HepG2 (cell line): ENCODE measurements around the gene DRC3. TPM values are rescaled to one million over a fixed set of nuclear protein-coding genes. Genes with fewer than 3 reads are reported as not detected.

ENCODE experiments used
- ATAC-seq: fragments of 200-7000 bp; cut with Tn5 transposase; 3 replicates; pipeline ENCODE4 v1.9.1; 2020; ENCODE audit warnings: mild to moderate bottlenecking, moderate library complexity
- BruUV-seq: library from RNA; stranded (reverse); fragments of 400-500 nt; replicated peaks from 2 replicates; lab custom pipeline; 2021; lab: Mats Ljungman, UMichigan
- CTCF ChIA-PET: fragments of 300-600 bp; formaldehyde crosslinking; extraction: SDS; loops from one replicate; lab custom pipeline; 2021; ENCODE audit warnings: low total read pairs, inconsistent platforms, low intra/inter-chr PET ratio; lab: Yijun Ruan, JAX
- POLR2A ChIA-PET: fragments of 350-600 bp; sonication (Branson Sonifier 250); formaldehyde crosslinking; loops from one replicate; lab custom pipeline; 2020; ENCODE audit warnings: antibody characterized with exemption, inconsistent platforms; lab: Yijun Ruan, JAX
- DNase-seq: peaks from one replicate; pipeline ENCODE4 v3.0.0-alpha.2; 2015; ENCODE audit warnings: low spot score
- FAIRE-seq: peaks from 3 replicates; lab custom pipeline; 2011; peaks lifted over from hg19 to GRCh38; lab: Jason Lieb, UNC
- H2AFZ ChIP-seq: one replicate; pipeline ENCODE4 v1.6.1; 2011; ENCODE audit warnings: low read length, inconsistent platforms
- H3K27ac ChIP-seq: fragments of 300-600 bp; 3 replicates; pipeline ENCODE4 v1.8.0; 2011; ENCODE audit warnings: mixed run types, mild to moderate bottlenecking, mixed read lengths, low read length, inconsistent platforms; ENCODE audit not compliant: insufficient read depth; ENCODE audit errors: extremely low read length
- H3K27me3 ChIP-seq, 2 experiments: fragments of 200-600 bp in 1 of 2; 2 replicates in 1 of 2; 3 replicates in 1 of 2; pipeline versions ENCODE4 v1.6.0 to v1.8.0; 2011; ENCODE audit warnings: low read length in 2 of 2, mild to moderate bottlenecking in 2 of 2, moderate library complexity in 2 of 2, inconsistent platforms in 1 of 2; ENCODE audit not compliant: insufficient read depth in 2 of 2, control insufficient read depth in 1 of 2
- H3K36me3 ChIP-seq, 2 experiments: fragments of 200-600 bp in 1 of 2; replicated peaks in 1 of 2; 2 replicates in 1 of 2; 3 replicates in 1 of 2; pipeline versions ENCODE4 v1.5.1 to v1.8.0; 2011; ENCODE audit warnings: low read length in 2 of 2, inconsistent platforms in 1 of 2; ENCODE audit not compliant: insufficient read depth in 2 of 2, control insufficient read depth in 1 of 2
- H3K4me1 ChIP-seq: 2 replicates; pipeline ENCODE4 v1.5.1; 2012; ENCODE audit warnings: low read length, inconsistent platforms; ENCODE audit not compliant: insufficient read depth
- H3K4me2 ChIP-seq: 2 replicates; pipeline ENCODE4 v1.6.0; 2011; ENCODE audit warnings: low read depth, low read length, inconsistent platforms
- H3K4me3 ChIP-seq, 3 experiments: fragments of 200-600 bp in 1 of 3; sonication (generic), shearing (Covaris generic) in 1 of 3; replicated peaks in 1 of 3; 2 replicates each; pipeline ENCODE4 v1.5.1; 2011 to 2016; ENCODE audit warnings: low read length in 3 of 3, inconsistent platforms in 2 of 3, low read depth in 2 of 3, mild to moderate bottlenecking in 2 of 3, control low read depth in 1 of 3, mixed read lengths in 1 of 3; ENCODE audit not compliant: insufficient read depth in 1 of 3
- H3K79me2 ChIP-seq: one replicate; pipeline ENCODE4 v1.6.1; 2011; ENCODE audit warnings: low read length, inconsistent platforms; ENCODE audit not compliant: insufficient read depth
- H3K9ac ChIP-seq: 2 replicates; pipeline ENCODE4 v1.6.0; 2011; ENCODE audit warnings: mild to moderate bottlenecking, low read depth, low read length, inconsistent platforms; ENCODE audit not compliant: insufficient read depth
- H3K9me3 ChIP-seq: 2 replicates; pipeline ENCODE4 v1.5.1; 2012; ENCODE audit warnings: mild to moderate bottlenecking, low read length
- H4K20me1 ChIP-seq: 2 replicates; pipeline ENCODE4 v1.6.0; 2011; ENCODE audit warnings: inconsistent platforms, mild to moderate bottlenecking, low read length, moderate library complexity; ENCODE audit not compliant: insufficient read depth
- ARNT ChIP-seq: fragments of 450-650 bp; IDR thresholded peaks from 2 replicates; pipeline ENCODE4 v1.6.1; 2017
- ASH2L ChIP-seq: fragments of 300-600, 200-600 bp; sonication (generic); IDR thresholded peaks from 2 replicates; pipeline ENCODE4 v1.7.0; 2017; ENCODE audit warnings: low read depth, mild to moderate bottlenecking, moderate library complexity, mixed read lengths, low read length; ENCODE audit not compliant: insufficient read length
- ATAD3A ChIP-seq: sonication (generic); formaldehyde crosslinking; IDR thresholded peaks from 2 replicates; pipeline ENCODE4 v1.4.0; 2020; ENCODE audit warnings: missing genetic modification reagents
- CHCHD3 ChIP-seq: sonication (generic); formaldehyde crosslinking; IDR thresholded peaks from 2 replicates; pipeline ENCODE4 v1.8.0; 2022; ENCODE audit warnings: mild to moderate bottlenecking, missing genetic modification reagents, moderate library complexity
- ETV5 ChIP-seq: IDR thresholded peaks from 2 replicates; pipeline ENCODE4 v1.6.1; 2018; ENCODE audit warnings: missing biosample characterization, missing genetic modification reagents, inconsistent platforms, borderline replicate concordance
- GZF1 ChIP-seq: sonication (generic); formaldehyde crosslinking; IDR thresholded peaks from 2 replicates; pipeline ENCODE4 v1.5.1; 2020; ENCODE audit warnings: mild to moderate bottlenecking, missing genetic modification reagents
- HMG20B ChIP-seq: conservative IDR thresholded peaks from 2 replicates; pipeline ENCODE4 v1.6.1; 2016; ENCODE audit warnings: missing genetic modification reagents, missing compliant biosample characterization
- MAFF ChIP-seq: IDR thresholded peaks from 2 replicates; pipeline ENCODE4 v1.6.1; 2011; ENCODE audit warnings: low read depth, low read length, improper control_type of control experiment
- MAFG ChIP-seq: sonication (generic); formaldehyde crosslinking; IDR thresholded peaks from 2 replicates; pipeline ENCODE4 v1.5.1; 2020; ENCODE audit warnings: mild to moderate bottlenecking, missing genetic modification reagents
- NAIF1 ChIP-seq: sonication (generic); formaldehyde crosslinking; IDR thresholded peaks from 2 replicates; pipeline ENCODE4 v1.5.0; 2020; ENCODE audit warnings: mild to moderate bottlenecking, missing genetic modification reagents, borderline replicate concordance
- NFKBIZ ChIP-seq: IDR thresholded peaks from 2 replicates; pipeline ENCODE4 v1.6.1; 2018; ENCODE audit warnings: missing genetic modification reagents, missing compliant biosample characterization
- ZNF260 ChIP-seq: sonication (generic); formaldehyde crosslinking; IDR thresholded peaks from 2 replicates; pipeline ENCODE4 v1.4.0; 2020; ENCODE audit warnings: missing genetic modification reagents, low read depth, mild to moderate bottlenecking, borderline replicate concordance
- ZNF383 ChIP-seq: sonication (generic); formaldehyde crosslinking; IDR thresholded peaks from 2 replicates; pipeline ENCODE4 v1.4.0; 2020; ENCODE audit warnings: missing genetic modification reagents, mild to moderate bottlenecking, borderline replicate concordance
- ZNF496 ChIP-seq: sonication (generic); formaldehyde crosslinking; IDR thresholded peaks from 2 replicates; pipeline ENCODE4 v1.8.1; 2023; ENCODE audit warnings: mild to moderate bottlenecking, moderate library complexity, missing genetic modification reagents; ENCODE audit not compliant: insufficient replicate concordance
- ZNF788 ChIP-seq: sonication (generic); formaldehyde crosslinking; IDR thresholded peaks from 2 replicates; pipeline ENCODE4 v1.5.0; 2020; ENCODE audit warnings: mild to moderate bottlenecking, missing genetic modification reagents, borderline replicate concordance
- WGBS: methylation state at CpG from one replicate; pipeline ENCODE4 v1.1.6; 2017; ENCODE audit warnings: low lambda C conversion rate; 5-methylcytosine and 5-hydroxymethylcytosine counted together
- in situ Hi-C: cut with HindIII; loops from 2 replicates; pipeline ENCODE4 v1.10.0; 2017; ENCODE audit warnings: low pct_unique_long_range_greater_than_20kb; ENCODE audit not compliant: extremely low pct_ligation_motif_present
- intact Hi-C: fragments of 100-400 bp; cut with micrococcal nuclease; formaldehyde crosslinking; loops from one replicate; pipeline ENCODE4 v1.10.0; 2022; ENCODE audit not compliant: unreplicated experiment
- polyA plus RNA-seq, 8 experiments: library from polyadenylated mRNA; depleted of rRNA in 3 of 8; stranded (reverse) in 7 of 8; unstranded in 1 of 8; fragments of >200 nt; fragmentation: Illumina TruSeq in 4 of 8; extraction: Trizol in 4 of 8; gene quantifications; 2 replicates each; pipeline versions ENCODE4 v1.2.1 to v1.2.3, GENCODE V29; 2011 to 2016; ENCODE audit warnings: low read depth in 4 of 8, missing spikeins in 1 of 8, mixed read lengths in 1 of 8; ENCODE audit not compliant: insufficient read depth in 1 of 8
- total RNA-seq, 5 experiments: library from RNA; depleted of rRNA; stranded (reverse); fragments of >200 nt; fragmentation: Illumina TruSeq; extraction: Trizol; gene quantifications; 2 replicates each; pipeline ENCODE4 v1.2.3, GENCODE V29; 2016; ENCODE audit warnings: low read depth in 1 of 5
- TF ChIP-seq, protein P1 (sequence below): sonication (generic); formaldehyde crosslinking; IDR thresholded peaks from 2 replicates; pipeline ENCODE4 v1.4.0; 2020; ENCODE audit warnings: missing genetic modification reagents
- TF ChIP-seq, protein P2 (sequence below): IDR thresholded peaks from 2 replicates; pipeline ENCODE4 v1.6.1; 2016; ENCODE audit warnings: missing genetic modification reagents, missing compliant biosample characterization
- TF ChIP-seq, protein P3 (sequence below): sonication (generic); formaldehyde crosslinking; IDR thresholded peaks from 2 replicates; pipeline ENCODE4 v1.4.0; 2020; ENCODE audit warnings: missing genetic modification reagents

DRC3 gene
- total and polyA plus RNA-seq, 2 of the 13 experiments (the other 11 are each of a cell fraction or from before 2014, with no cell fraction given), result 0.53 to 0.87 TPM

DNA sequence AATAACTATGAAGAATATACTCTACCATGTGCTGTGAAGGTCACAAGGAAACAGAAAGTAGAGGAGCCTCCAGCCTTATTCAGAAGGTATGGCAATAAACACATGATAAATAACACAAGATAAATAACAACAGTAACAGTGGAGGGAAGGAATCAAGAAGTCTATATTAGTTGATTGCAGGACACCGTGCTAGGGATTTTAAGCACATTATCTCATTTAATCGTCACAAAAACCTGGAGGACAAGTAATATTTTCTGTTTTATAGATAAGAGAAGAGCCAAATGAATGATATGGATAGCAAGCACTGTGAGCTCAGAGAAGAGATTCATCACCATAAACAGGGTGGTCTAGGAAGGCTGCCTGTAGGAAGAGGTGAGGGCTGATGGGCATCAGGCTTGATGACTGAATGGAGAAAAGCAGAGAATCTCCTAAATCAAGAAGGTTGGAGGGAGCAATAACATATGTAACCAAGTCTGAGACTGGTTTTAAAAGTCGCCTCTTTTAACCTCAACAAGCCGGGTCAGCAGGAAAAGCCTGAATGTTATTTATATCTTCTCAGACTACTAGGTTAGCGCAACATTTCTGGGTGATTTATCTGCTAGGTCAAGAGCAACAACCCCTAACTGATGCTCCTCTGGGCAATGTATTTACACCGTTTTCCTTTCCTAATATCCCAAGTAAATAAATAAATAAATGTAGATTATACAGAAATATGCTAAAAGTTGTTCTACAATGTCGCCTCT is 8.8 kb upstream of the DRC3 start:
- H3K4me2 ChIP-seq, result no peak overlapping the region
- intact Hi-C loops (no loop called here), in situ Hi-C loops (no loop called here)
- H3K79me2 ChIP-seq, result no peaks in the 10 kb centered on the region
- ATAC-seq, result no peak
- H3K9ac ChIP-seq, result no peak overlapping the region
- no peaks in the 10 kb centered on the region for H4K20me1 ChIP-seq
- ChIA-PET POLR2A (no interaction called here), CTCF (no interaction called here)
- FAIRE-seq, result no peak
- TF ChIP-seq MAFG (no peak), ATAD3A (CRISPR knock-in tag) (no peak), NAIF1 (CRISPR knock-in tag) (no peak), MAFF (no peak), ZNF788 (CRISPR knock-in tag) (no peak), ARNT (no peak), NFKBIZ (CRISPR knock-in tag) (no peak), ZNF496 (CRISPR knock-in tag) (no peak), ZNF383 (CRISPR knock-in tag) (no peak), ZNF260 (CRISPR knock-in tag) (no peak), GZF1 (CRISPR knock-in tag) (no peak), CHCHD3 (CRISPR knock-in tag) (no peak), ASH2L (no peak), HMG20B (no peak), ETV5 (CRISPR knock-in tag) (no peak)
- TF ChIP-seq, protein P1, sequence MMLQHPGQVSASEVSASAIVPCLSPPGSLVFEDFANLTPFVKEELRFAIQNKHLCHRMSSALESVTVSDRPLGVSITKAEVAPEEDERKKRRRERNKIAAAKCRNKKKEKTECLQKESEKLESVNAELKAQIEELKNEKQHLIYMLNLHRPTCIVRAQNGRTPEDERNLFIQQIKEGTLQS (CRISPR knock-in tag), result no peak
- TF ChIP-seq, protein P2, sequence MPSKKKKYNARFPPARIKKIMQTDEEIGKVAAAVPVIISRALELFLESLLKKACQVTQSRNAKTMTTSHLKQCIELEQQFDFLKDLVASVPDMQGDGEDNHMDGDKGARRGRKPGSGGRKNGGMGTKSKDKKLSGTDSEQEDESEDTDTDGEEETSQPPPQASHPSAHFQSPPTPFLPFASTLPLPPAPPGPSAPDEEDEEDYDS (CRISPR knock-in tag), result no peak
- TF ChIP-seq, protein P3, sequence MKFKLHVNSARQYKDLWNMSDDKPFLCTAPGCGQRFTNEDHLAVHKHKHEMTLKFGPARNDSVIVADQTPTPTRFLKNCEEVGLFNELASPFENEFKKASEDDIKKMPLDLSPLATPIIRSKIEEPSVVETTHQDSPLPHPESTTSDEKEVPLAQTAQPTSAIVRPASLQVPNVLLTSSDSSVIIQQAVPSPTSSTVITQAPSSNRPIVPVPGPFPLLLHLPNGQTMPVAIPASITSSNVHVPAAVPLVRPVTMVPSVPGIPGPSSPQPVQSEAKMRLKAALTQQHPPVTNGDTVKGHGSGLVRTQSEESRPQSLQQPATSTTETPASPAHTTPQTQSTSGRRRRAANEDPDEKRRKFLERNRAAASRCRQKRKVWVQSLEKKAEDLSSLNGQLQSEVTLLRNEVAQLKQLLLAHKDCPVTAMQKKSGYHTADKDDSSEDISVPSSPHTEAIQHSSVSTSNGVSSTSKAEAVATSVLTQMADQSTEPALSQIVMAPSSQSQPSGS (CRISPR knock-in tag), result no peak
- WGBS, result 88% methylated on average over 7 of the region's 7 CpGs
- no peak overlapping the region for H3K27ac ChIP-seq
- peaks cover 16% of the 10 kb centered on the region for H3K4me1 ChIP-seq
- H2AFZ ChIP-seq, result no peak overlapping the region
- no peaks in the 10 kb centered on the region for H3K36me3 ChIP-seq
- no peaks in the 10 kb centered on the region for H3K27me3 ChIP-seq
- no peak overlapping the region for H3K4me3 ChIP-seq
- BruUV-seq, result no TSS peak
- DNase-seq, result no peak
- no peaks in the 10 kb centered on the region for H3K9me3 ChIP-seq
